ENCODE measurements around the gene SLC22A23. TPM values are rescaled to one million over a fixed set of nuclear protein-coding genes. Genes with fewer than 3 reads are reported as not detected.

SLC22A23 gene
- total and polyA plus RNA-seq, 2 of the 4 experiments (the other 2 are of a cell fraction) = 0.72 to 1.6 TPM

DNA sequence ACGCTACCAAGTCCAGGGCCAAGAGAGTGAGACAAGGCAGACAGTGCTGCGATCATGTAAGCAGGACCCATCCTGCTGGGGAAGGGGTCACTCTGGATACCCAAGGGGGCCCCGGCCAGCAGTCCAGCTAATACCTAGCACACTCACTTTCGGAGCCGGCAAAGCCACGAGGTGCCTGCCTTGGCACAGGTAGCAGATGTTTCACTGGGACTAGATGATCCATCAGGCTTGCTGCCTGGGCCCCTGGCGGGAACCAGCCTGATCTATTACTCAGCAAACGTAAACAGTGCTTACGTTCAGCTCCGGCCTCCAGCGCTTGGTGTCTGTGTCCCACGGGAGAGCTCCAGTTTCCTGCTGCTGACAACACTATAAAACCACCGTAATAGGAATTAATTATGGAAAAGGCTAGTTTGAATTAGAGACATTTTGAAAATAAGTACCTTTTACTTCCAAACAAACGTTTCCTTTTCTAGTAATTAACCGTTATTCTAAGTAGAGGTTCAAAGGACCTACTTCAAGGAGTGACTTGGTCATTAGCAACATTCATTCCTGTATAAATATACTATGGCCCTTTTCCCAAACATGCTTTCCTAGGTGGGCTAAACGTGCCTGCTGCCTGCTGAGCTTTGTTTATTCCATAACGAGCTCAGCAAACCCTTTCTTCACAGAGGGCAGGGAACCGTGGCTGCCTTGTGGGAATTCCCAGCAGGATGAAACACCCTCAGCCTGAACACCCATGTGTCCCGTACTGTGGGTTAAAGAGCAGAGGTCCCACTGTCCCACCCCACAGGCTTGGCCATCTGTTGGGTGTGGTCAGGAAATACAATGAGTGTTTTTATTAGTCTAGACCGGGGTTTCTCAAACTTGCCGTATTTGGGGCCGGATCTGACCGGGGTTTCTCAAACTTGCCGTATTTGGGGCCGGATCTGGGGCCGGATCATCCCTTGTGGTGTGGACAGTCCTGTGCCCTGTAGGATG is 18.4 kb downstream of the SLC22A23 start (continued):
- TF ChIP-seq, protein P1, sequence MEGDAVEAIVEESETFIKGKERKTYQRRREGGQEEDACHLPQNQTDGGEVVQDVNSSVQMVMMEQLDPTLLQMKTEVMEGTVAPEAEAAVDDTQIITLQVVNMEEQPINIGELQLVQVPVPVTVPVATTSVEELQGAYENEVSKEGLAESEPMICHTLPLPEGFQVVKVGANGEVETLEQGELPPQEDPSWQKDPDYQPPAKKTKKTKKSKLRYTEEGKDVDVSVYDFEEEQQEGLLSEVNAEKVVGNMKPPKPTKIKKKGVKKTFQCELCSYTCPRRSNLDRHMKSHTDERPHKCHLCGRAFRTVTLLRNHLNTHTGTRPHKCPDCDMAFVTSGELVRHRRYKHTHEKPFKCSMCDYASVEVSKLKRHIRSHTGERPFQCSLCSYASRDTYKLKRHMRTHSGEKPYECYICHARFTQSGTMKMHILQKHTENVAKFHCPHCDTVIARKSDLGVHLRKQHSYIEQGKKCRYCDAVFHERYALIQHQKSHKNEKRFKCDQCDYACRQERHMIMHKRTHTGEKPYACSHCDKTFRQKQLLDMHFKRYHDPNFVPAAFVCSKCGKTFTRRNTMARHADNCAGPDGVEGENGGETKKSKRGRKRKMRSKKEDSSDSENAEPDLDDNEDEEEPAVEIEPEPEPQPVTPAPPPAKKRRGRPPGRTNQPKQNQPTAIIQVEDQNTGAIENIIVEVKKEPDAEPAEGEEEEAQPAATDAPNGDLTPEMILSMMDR (conservative IDR thresholded peaks at IDR 0.05; ENCODE audit: low read depth, low read length) = no peak
- TF ChIP-seq, protein P2, sequence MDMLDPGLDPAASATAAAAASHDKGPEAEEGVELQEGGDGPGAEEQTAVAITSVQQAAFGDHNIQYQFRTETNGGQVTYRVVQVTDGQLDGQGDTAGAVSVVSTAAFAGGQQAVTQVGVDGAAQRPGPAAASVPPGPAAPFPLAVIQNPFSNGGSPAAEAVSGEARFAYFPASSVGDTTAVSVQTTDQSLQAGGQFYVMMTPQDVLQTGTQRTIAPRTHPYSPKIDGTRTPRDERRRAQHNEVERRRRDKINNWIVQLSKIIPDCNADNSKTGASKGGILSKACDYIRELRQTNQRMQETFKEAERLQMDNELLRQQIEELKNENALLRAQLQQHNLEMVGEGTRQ (IDR thresholded peaks at IDR 0.05; ENCODE audit: low read depth, low read length) = 0 out of 2 replicates have a peak, but pooled peaks have one; percentile 3
